Endothelial cell of umbilical vein (primary cell): ENCODE measurements around the gene OR5AU1. TPM values are rescaled to one million over a fixed set of nuclear protein-coding genes. Genes with fewer than 3 reads are reported as not detected.

ENCODE experiments used
- BruUV-seq: library from RNA; stranded (reverse); fragments of 400-500 nt; replicated peaks from 2 replicates; lab custom pipeline; 2021; lab: Mats Ljungman, UMichigan
- CTCF ChIA-PET: fragments of 300-600, 350-600 bp; sonication (Branson Sonifier 250); formaldehyde crosslinking; loops from one replicate; lab custom pipeline; 2021; ENCODE audit warnings: antibody characterized with exemption, inconsistent platforms; lab: Charles Lee
- POLR2A ChIA-PET: fragments of 300-600, 350-600 bp; sonication (Branson Sonifier 250); formaldehyde crosslinking; loops from one replicate; lab custom pipeline; 2021; ENCODE audit warnings: antibody characterized with exemption, inconsistent platforms; lab: Charles Lee
- DNase-seq: peaks from one replicate; pipeline ENCODE4 v3.0.0-alpha.2; 2011; ENCODE audit warnings: low read depth, low spot score
- FAIRE-seq: peaks from 2 replicates; lab custom pipeline; 2011; peaks lifted over from hg19 to GRCh38; lab: Jason Lieb, UNC
- H2AFZ ChIP-seq: 2 replicates; pipeline ENCODE4 v1.6.0; 2012; ENCODE audit warnings: low read depth, low read length, control low read depth, inconsistent platforms
- H3K27ac ChIP-seq: 2 replicates; pipeline ENCODE4 v1.5.1; 2011; ENCODE audit warnings: low read depth, mild to moderate bottlenecking, control low read depth, low read length, moderate library complexity; ENCODE audit not compliant: insufficient read depth
- H3K27me3 ChIP-seq, 2 experiments: 2 replicates each; pipeline versions ENCODE4 v1.6.0 to v1.6.1; 2011; ENCODE audit warnings: low read length in 2 of 2, mixed read lengths in 1 of 2; ENCODE audit not compliant: control insufficient read depth in 2 of 2, insufficient read depth in 2 of 2
- H3K36me3 ChIP-seq, 2 experiments: 2 replicates in 1 of 2; 3 replicates in 1 of 2; pipeline ENCODE4 v1.5.1; 2011; ENCODE audit warnings: low read length in 2 of 2, mild to moderate bottlenecking in 1 of 2, moderate library complexity in 1 of 2; ENCODE audit not compliant: control insufficient read depth in 2 of 2, insufficient read depth in 2 of 2; ENCODE audit errors: extremely low read depth in 1 of 2
- H3K4me1 ChIP-seq: 3 replicates; pipeline ENCODE4 v1.5.1; 2011; ENCODE audit warnings: mild to moderate bottlenecking, low read length; ENCODE audit not compliant: control insufficient read depth, insufficient read depth; ENCODE audit errors: extremely low read depth
- H3K4me2 ChIP-seq: 2 replicates; pipeline ENCODE4 v1.6.1; 2011; ENCODE audit warnings: low read length, control low read depth, mixed read lengths; ENCODE audit not compliant: insufficient read depth
- H3K4me3 ChIP-seq, 3 experiments: fragments of 200-600 bp in 1 of 3; sonication (generic), shearing (Covaris generic) in 1 of 3; replicated peaks in 1 of 3; 2 replicates each; pipeline ENCODE4 v1.5.1; 2011 to 2016; ENCODE audit warnings: control low read depth in 3 of 3, low read length in 3 of 3, mild to moderate bottlenecking in 2 of 3, inconsistent platforms in 1 of 3, low read depth in 1 of 3, moderate library complexity in 1 of 3; ENCODE audit not compliant: insufficient read depth in 1 of 3
- H3K79me2 ChIP-seq: 2 replicates; pipeline ENCODE4 v1.6.0; 2012; ENCODE audit warnings: low read length, inconsistent platforms; ENCODE audit not compliant: control insufficient read depth, insufficient read depth
- H3K9ac ChIP-seq: replicated peaks from 2 replicates; pipeline ENCODE3; 2011; ENCODE audit warnings: low read length, control low read depth; ENCODE audit not compliant: insufficient read depth; ENCODE audit errors: extremely low read depth
- H3K9me1 ChIP-seq: replicated peaks from 3 replicates; pipeline ENCODE4 v1.6.0; 2011; ENCODE audit warnings: mild to moderate bottlenecking, low read length; ENCODE audit not compliant: control insufficient read depth, insufficient read depth; ENCODE audit errors: extremely low read depth
- H3K9me3 ChIP-seq: replicated peaks from 2 replicates; pipeline ENCODE4 v1.5.1; 2012; ENCODE audit warnings: low read length, inconsistent platforms; ENCODE audit not compliant: control insufficient read depth, insufficient read depth
- H4K20me1 ChIP-seq: replicated peaks from 2 replicates; pipeline ENCODE3; 2011; ENCODE audit warnings: mild to moderate bottlenecking, low read length; ENCODE audit not compliant: control insufficient read depth, insufficient read depth; ENCODE audit errors: extremely low read depth
- EZH2 ChIP-seq: IDR thresholded peaks from 2 replicates; pipeline ENCODE4 v1.6.1; 2012; ENCODE audit warnings: borderline replicate concordance, low read depth, mild to moderate bottlenecking, moderate library complexity, low read length, inconsistent platforms; ENCODE audit not compliant: severe bottlenecking
- FOS ChIP-seq: IDR thresholded peaks from 2 replicates; pipeline ENCODE4 v1.6.1; 2011; ENCODE audit warnings: mild to moderate bottlenecking, low read length, moderate library complexity, borderline replicate concordance; ENCODE audit not compliant: insufficient read depth
- GATA2 ChIP-seq: IDR thresholded peaks from 2 replicates; pipeline ENCODE4 v1.7.0; 2011; ENCODE audit warnings: low read depth, mild to moderate bottlenecking, moderate library complexity, mixed read lengths, low read length; ENCODE audit not compliant: insufficient read length, insufficient read depth
- JUN ChIP-seq: IDR thresholded peaks from 2 replicates; pipeline ENCODE4 v1.6.1; 2011; ENCODE audit warnings: borderline replicate concordance, low read depth; ENCODE audit not compliant: insufficient read length, insufficient read depth
- MYC ChIP-seq: IDR thresholded peaks from one replicate; pipeline ENCODE4 v1.6.1; 2011; ENCODE audit warnings: mild to moderate bottlenecking, low read depth, low read length
- POLR2A ChIP-seq: IDR thresholded peaks from 2 replicates; pipeline ENCODE4 v1.6.1; 2012; ENCODE audit warnings: low read depth, mild to moderate bottlenecking, control low read depth, low read length
- POLR2AphosphoS5 ChIP-seq: IDR thresholded peaks from 2 replicates; pipeline ENCODE4 v1.6.1; 2012; ENCODE audit warnings: low read depth, mild to moderate bottlenecking, control low read depth, low read length, moderate library complexity; ENCODE audit not compliant: insufficient read depth
- dilution Hi-C: fragments of 300-500 bp; cut with MboI; formaldehyde crosslinking; loops from one replicate; pipeline ENCODE4 v1.15.0; 2019; ENCODE audit warnings: low sequenced_read_pairs; ENCODE audit not compliant: extremely low pct_ligation_motif_present
- intact Hi-C: fragments of 100-400 bp; cut with micrococcal nuclease; formaldehyde crosslinking; loops from one replicate; pipeline ENCODE4 v1.10.0; 2022
- polyA plus RNA-seq, 4 experiments: library from polyadenylated mRNA; depleted of rRNA in 3 of 4; stranded (reverse) in 3 of 4; unstranded in 1 of 4; fragments of >200 nt; gene quantifications; 2 replicates each; pipeline versions ENCODE4 v1.2.1 to v1.2.3, GENCODE V29; 2011 to 2012; ENCODE audit warnings: missing spikeins in 1 of 4
- total RNA-seq: library from RNA; stranded (reverse); gene quantifications from 2 replicates; pipeline ENCODE4 v1.2.3, GENCODE V29; 2021
- TF ChIP-seq, protein P1 (sequence below): IDR thresholded peaks from 2 replicates; pipeline ENCODE4 v1.6.1; 2011; ENCODE audit not compliant: insufficient read depth, insufficient read length
- TF ChIP-seq, protein P2 (sequence below), 2 donors: IDR thresholded peaks; 1 replicate in 1 of 2; 2 replicates in 1 of 2; pipeline ENCODE4 v1.5.1; 2011; ENCODE audit warnings: low read length in 2 of 2, mild to moderate bottlenecking in 2 of 2, moderate library complexity in 2 of 2, control low read depth in 1 of 2, inconsistent platforms in 1 of 2, low read depth in 1 of 2; ENCODE audit not compliant: insufficient read depth in 1 of 2; ENCODE audit errors: extremely low read depth in 1 of 2

OR5AU1 gene
- total and polyA plus RNA-seq, 2 donors (not counting 3 experiments of a cell fraction or from before 2014, with no cell fraction given): not detected

DNA sequence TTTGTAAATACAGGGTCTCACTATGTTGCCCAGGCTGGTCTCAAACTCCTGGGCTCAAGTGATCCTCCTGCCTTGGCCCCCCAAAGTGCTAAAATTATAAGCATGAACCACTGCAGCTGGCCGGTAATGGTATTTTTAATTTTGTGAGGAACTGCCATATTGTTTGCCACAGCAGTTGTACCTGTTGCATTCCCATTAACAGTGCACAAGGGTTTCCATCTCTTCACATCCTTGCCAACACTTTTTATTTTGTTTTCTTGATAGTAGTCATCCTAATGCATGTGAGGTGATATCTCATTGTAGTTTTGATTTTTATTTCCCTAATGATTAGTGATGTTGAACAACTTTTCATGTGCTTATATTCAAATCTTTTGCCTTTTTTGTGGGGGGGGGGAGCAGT is 13.5 kb downstream of the OR5AU1 start:
- no peaks in the 10 kb centered on the region for H4K20me1 ChIP-seq
- no TSS peak for BruUV-seq
- dilution Hi-C loops: no loop called here
- H3K4me1 ChIP-seq: no peaks in the 10 kb centered on the region
- no peak for TF ChIP-seq POLR2AphosphoS5
- no peak for TF ChIP-seq JUN
- TF ChIP-seq EZH2: no peak
- TF ChIP-seq FOS: no peak
- no peak for TF ChIP-seq GATA2
- TF ChIP-seq, protein P1, sequence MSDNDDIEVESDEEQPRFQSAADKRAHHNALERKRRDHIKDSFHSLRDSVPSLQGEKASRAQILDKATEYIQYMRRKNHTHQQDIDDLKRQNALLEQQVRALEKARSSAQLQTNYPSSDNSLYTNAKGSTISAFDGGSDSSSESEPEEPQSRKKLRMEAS: no peak
- TF ChIP-seq, protein P2, sequence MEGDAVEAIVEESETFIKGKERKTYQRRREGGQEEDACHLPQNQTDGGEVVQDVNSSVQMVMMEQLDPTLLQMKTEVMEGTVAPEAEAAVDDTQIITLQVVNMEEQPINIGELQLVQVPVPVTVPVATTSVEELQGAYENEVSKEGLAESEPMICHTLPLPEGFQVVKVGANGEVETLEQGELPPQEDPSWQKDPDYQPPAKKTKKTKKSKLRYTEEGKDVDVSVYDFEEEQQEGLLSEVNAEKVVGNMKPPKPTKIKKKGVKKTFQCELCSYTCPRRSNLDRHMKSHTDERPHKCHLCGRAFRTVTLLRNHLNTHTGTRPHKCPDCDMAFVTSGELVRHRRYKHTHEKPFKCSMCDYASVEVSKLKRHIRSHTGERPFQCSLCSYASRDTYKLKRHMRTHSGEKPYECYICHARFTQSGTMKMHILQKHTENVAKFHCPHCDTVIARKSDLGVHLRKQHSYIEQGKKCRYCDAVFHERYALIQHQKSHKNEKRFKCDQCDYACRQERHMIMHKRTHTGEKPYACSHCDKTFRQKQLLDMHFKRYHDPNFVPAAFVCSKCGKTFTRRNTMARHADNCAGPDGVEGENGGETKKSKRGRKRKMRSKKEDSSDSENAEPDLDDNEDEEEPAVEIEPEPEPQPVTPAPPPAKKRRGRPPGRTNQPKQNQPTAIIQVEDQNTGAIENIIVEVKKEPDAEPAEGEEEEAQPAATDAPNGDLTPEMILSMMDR (IDR thresholded peaks at IDR 0.05; ENCODE audit: extremely low read depth in 1 of 2, insufficient read depth in 1 of 2, low read depth in 1 of 2, low read length in 2 of 2): no peak
- TF ChIP-seq MYC: no peak
- no peak for TF ChIP-seq POLR2A
- intact Hi-C loops: no loop called here
- ChIA-PET CTCF (interaction anchor here (1.3 kb wide), 1 partner anchor 13 kb away, joined by 3 read pairs; no protein-coding TSS in a partner anchor), POLR2A (no interaction called here)
- no peaks in the 10 kb centered on the region for H3K9me3 ChIP-seq
- H3K4me2 ChIP-seq: no peak overlapping the region
- no peaks in the 10 kb centered on the region for H3K79me2 ChIP-seq
- DNase-seq (no peak), FAIRE-seq (no peak)
- H3K36me3 ChIP-seq: no peaks in the 10 kb centered on the region
- no peak overlapping the region for H3K27ac ChIP-seq
- H3K27me3 ChIP-seq: no peaks in the 10 kb centered on the region
- no peaks in the 10 kb centered on the region for H3K9me1 ChIP-seq
- no peak overlapping the region for H3K4me3 ChIP-seq
- H2AFZ ChIP-seq: no peak overlapping the region
- H3K9ac ChIP-seq: no peak overlapping the region
